ENCODE data around the gene ITPR3.

ITPR3 gene

GRCh38 chr6:33577718-33578117, 43.4 kb upstream of the ITPR3 start:
- no peak for DNase-seq
- peaks cover 36% of the 10 kb centered on the region for H3K36me3 ChIP-seq (replicated peaks)
- TF ChIP-seq CTCF (IDR thresholded peaks at IDR 0.05; ENCODE audit: low read depth, low read length, missing control alignments) = no peak
- H3K27me3 ChIP-seq (replicated peaks) = no peaks in the 10 kb centered on the region
- no peak overlapping the region for H3K27ac ChIP-seq
- no peak overlapping the region for H3K4me3 ChIP-seq (ENCODE audit: low read depth, low read length)
- in situ Hi-C loops (cut with HindIII; ENCODE audit: low pct_ligation_motif_present, low sequenced_read_pairs) = no loop called here

GRCh38 chr6:33578164-33578563, 43.0 kb upstream of the ITPR3 start:
- no peak for DNase-seq
- no peak for TF ChIP-seq CTCF (IDR thresholded peaks at IDR 0.05; ENCODE audit: low read depth, low read length, missing control alignments)
- in situ Hi-C loops (cut with HindIII; ENCODE audit: low pct_ligation_motif_present, low sequenced_read_pairs) = no loop called here
- H3K36me3 ChIP-seq (replicated peaks) = peaks cover 36% of the 10 kb centered on the region
- no peak overlapping the region for H3K4me3 ChIP-seq (ENCODE audit: low read depth, low read length)
- no peak overlapping the region for H3K27ac ChIP-seq
- no peaks in the 10 kb centered on the region for H3K27me3 ChIP-seq (replicated peaks)

- DNase-seq = no peak
- peaks cover 36% of the 10 kb centered on the region for H3K36me3 ChIP-seq (replicated peaks)
- H3K4me3 ChIP-seq (ENCODE audit: low read depth, low read length) = peak overlapping the region; percentile 85
- TF ChIP-seq CTCF (IDR thresholded peaks at IDR 0.05; ENCODE audit: low read depth, low read length, missing control alignments) = no peak
- no peaks in the 10 kb centered on the region for H3K27me3 ChIP-seq (replicated peaks)
- in situ Hi-C loops (cut with HindIII; ENCODE audit: low pct_ligation_motif_present, low sequenced_read_pairs) = no loop called here
- H3K27ac ChIP-seq = no peak overlapping the region
Measured at GRCh38 chr6:33578588-33579011, 42.5 kb upstream of the ITPR3 start.

DNA sequence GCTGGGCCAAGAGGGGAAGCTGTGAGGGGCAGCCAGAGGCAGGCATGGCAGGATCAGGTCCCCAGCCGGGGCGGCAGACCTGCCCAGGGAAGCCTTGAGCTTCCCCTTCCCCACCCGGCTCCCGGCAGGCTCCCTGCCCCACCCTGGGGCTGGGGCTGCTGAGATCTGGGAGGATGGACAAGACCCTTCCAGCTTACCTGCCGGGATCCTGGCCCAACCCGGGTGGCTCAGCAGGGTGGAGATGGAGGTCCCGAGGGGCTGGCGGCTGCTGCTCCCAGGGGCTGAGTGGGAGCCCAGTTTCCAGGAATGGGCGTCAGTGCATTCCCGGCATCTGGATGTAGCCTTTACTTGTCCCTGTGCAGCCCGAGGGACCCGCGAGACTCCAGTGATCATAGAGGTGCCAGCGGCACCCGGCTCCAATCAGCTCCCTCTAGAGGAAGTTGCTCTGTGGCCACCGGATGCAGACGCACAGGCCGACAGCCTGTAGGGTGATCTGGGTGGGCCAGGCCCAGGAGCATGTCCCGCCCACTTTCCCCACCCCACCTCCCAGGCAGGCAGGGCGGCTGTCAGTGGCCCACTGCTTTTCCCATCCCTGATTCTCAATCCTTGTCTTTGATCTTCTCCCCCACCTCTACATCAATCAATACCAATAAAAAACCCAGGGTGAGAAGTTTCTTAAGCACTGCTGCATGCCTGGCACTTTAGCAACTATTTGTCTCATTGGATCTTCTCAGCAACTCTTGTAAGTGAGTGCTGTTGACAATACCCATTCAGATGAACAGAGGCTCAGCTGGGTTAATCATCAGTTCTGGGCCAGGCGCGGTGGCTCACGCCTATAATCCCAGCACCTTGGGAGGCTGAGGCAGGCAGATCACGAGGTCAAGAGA, 41.1 kb upstream of the ITPR3 start, which contains the start of gene BAK1:
Gene BAK1 (minus strand): TSS at position 449 of the 887 bp plus-strand sequence. CDS start 2,672 bp downstream, outside the sequence.
- Histone ChIP-seq H3K27ac (peak within 1 kb of the TSS; percentile 70), H3K36me3 (replicated peaks) (peaks cover 22% of the 10 kb centered on the region), H3K27me3 (replicated peaks) (no peaks in the 10 kb centered on the region), H3K4me3 (ENCODE audit: low read depth, low read length) (peak within 1 kb of the TSS; percentile 85)
- DNase-seq = peak; percentile 89
- in situ Hi-C loops (cut with HindIII; ENCODE audit: low pct_ligation_motif_present, low sequenced_read_pairs) = no loop called here
- peak; percentile 68 for TF ChIP-seq CTCF (IDR thresholded peaks at IDR 0.05; ENCODE audit: low read depth, low read length, missing control alignments)

DNA sequence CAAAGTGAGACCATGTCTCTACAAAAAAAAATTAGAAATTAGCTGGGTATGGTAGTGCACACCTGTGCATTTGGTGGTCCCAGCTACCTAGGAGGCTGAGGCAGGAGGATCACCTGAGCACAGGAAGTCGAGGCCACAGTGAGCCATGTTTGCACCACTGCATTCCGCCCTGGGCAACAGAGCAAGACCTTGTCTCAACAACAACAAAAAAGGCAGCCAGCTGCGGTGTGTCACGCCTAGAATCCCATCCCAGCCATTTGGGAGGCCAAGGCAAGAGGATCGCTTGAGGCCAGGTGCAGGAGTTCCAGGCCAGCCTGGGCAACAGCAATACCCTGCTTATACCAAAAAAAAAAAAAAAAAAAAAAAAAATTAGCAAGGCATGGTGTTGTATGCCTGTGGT, 39.9 kb upstream of the ITPR3 start:
- TF ChIP-seq CTCF (IDR thresholded peaks at IDR 0.05; ENCODE audit: low read depth, low read length, missing control alignments) = no peak
- Histone ChIP-seq H3K27ac (no peak overlapping the region), H3K27me3 (replicated peaks) (no peaks in the 10 kb centered on the region), H3K36me3 (replicated peaks) (peaks cover 12% of the 10 kb centered on the region), H3K4me3 (ENCODE audit: low read depth, low read length) (no peak overlapping the region)
- DNase-seq = no peak
- in situ Hi-C loops (cut with HindIII; ENCODE audit: low pct_ligation_motif_present, low sequenced_read_pairs) = no loop called here

Data from brain microvascular endothelial cell (primary cell).